NCI-H2081 (cell line): ENCODE data around the gene DSC3.

Experiments
- DNase-seq, 2 experiments: peaks; one replicate each; lab custom pipeline; 2025; lab: John Stamatoyannopoulos, UW

Gene DSC3

DNA sequence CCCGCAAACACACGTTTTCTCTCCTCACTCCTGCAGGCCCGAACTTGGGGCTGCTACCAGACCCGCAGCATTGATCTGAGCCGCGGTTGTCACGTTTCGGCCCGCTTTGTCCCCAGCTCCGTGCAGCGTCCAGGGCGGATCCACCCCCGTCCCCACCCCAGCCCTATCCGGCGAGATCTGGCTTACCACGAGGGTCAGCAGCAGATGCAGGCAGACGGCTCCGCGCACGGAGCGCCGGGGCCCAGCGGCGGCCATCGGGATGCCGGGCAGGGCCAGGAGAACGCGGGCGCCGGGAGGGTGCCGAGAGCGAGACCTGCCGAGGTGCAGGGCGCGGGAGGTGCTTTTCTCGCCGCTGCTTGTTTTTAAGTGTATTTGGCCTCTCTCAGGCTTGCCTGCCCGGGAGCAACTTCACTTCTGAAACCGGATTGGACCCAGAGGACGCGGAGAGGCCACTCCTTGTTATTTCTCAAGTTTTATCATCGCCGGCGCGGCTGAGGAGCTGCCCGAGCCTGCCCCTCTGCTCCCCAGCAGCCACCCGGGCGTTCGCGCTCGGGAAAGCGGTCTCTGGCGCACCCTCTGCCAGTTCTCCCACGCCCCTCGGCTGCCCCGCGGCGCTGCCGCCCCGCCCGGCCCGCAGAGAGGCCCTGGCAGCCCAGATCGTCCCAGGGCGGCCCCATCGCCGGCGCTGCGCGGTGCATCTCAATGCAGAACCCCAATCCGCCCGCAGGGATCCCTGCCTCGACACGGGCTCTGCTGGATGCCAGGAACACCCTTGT lies at the start of gene DSC3:
TSS of gene DSC3 (minus strand) at position 337 of the 776 bp plus-strand sequence. CDS start at position 255, 82 bp downstream.
- peak; percentile 19 for DNase-seq

DNA sequence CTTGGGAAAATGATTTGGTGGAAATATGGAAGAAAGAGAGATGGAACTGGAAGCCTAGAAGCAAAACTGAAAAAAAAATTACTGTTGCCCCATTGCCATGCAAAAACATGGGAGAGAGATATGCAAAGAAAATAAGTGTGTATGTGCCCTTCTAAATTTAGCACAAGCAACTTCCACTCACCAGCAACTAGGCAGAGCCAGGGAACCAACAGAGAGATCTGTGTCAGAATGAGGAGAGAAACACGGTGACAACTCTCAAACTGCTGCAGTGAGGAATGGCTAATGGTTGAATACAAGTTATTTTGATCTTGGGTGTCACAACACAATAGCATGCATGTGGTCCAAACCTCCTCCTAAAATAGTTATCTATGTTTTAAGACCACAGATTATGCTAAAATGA lies 48.8 kb upstream of the DSC3 start:
- no peak for DNase-seq

DNA sequence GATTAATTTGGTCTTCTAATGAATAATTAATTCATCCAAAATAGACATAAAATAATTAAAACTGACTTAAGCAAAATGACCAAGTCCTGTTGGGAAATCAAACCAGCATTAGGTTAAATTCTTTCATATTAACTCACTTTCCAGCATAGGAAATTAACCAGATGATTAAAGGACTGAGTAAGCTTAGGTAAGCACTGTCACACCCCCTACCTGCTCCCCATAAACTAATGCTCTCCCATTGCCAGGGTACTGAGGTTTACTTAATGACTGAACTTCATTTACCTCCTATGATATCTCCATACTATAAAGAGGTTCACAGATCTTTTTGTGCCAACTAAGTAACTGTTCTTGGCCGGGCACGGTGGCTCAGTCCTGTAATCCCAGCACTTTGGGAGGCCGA lies 46.0 kb upstream of the DSC3 start:
- no peak for DNase-seq

DNA sequence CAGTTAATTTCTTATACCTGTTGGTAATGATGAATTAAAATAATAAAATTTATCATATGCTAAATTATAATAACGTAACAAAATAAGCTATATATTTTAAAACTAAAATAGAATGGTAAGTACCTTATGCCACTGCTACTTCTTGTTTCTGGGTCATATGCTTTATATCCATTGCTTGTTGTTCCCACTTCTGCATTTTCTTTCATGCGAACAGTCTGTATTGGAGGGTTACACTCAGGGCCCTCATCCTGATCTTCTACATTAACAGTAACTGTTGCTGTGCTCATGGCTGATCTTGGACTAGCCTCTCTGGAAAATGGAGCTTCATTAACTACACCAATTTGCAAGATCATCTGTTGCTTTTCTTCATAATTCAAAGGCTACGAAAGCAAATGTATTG lies 37.4 kb upstream of the DSC3 start:
- no peak for DNase-seq

DNA sequence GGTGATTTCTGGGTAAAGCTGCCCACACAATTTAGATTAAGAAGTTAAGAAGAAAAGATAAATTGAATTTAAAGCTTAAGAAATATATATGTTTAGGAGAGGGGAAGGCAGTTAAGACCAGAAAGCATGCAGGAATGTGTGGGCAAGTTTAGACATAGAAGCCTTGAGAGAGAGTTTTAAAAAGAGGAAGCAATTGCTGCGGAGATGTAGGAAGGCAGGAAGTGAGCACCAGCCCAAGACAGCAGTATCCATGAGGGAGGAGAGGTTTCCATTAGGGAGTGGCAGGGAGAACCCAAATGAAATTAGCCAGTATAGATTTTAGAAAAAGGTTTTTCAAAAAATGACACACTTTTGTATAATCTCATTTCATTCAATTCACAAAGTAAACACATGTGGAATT lies 35.3 kb upstream of the DSC3 start:
- DNase-seq, result no peak

DNA sequence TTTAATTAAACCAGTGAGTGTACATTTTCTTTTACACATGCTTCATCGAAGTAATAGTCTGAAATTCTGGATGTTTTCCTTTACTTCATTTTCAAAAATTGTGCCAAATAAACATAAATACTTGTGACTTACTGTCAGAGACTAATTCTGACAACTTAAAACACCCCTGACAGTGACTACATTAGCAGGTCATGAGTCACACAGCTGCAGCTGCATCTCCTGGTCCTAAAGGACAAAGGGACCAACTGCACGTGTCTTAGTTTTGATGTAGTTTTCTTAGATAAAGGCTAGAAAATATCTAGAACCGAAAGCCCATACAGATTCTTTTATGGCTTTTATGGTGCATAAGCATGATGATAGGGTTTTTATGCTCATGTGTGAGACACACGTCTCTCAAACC lies 29.6 kb upstream of the DSC3 start:
- no peak for DNase-seq

DNA sequence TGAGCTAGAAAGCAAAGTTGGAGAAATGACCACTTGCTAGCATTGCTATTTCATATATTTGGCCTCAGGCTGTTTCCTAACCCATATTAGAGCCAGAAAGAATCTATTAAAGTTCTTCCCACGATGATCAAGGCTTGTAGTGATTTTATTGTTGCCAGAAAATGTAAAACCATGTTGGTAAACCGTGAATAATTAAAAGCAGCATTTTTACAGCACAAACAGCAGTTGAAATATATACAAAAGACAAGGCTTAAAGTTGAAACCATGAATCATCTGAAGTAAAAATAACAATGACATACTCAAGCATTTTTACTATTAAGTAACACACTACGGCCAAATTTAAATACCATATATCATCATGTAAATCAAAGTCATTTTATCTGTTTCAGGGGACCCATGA lies 27.7 kb upstream of the DSC3 start:
- no peak for DNase-seq

DNA sequence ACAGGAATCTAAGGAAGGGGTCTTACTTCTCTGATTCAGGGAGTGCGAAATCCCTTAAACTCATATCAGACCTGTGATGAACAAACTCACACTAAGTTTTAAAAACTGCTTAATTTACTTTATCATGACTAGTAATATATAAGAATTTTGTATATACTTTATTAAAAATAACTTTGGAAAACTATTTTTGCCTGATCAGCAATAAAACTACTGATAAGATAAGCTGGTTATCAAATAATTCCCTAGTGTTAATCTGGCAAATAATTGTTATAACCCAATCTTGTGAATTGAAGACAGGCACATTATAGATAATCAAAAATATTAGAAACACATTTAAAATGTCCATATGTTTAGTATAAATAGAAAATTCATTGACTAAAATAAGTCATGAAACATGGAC lies 23.7 kb upstream of the DSC3 start:
- no peak for DNase-seq

DNA sequence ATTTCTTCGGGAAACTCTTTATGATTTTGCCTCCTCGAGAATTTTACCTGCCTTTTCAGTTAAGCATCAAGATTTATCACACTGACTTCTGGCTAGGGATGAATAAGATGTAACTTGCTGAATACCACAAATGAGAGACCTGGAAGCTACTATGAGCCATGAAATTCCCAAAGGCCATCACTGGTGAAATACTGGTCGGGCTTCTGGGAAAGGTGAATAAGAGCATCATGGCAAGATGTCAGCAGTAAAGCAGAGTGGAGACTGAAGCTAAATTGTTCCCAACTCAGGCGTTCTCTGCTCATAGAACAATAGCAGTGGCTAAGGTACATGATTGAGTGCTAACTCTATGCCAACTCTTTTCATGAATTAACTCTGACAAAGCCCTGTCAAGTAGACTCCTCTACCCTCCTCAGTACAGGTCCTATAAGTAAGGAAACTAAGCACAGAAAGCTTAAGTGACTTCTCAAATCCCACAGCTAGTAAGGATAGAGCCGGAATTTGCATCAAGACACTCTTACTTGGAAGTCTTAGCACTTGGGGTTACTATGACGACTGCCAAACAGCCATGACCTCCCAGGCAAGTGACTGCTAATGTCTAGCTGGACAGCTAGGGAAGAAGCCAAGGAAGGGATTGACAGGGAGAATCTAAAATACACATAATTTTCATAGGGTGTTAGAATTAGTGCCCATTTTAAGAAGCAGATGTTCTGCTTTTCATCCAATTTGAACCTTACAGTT lies 22.7 kb upstream of the DSC3 start:
- DNase-seq, result no peak

DNA sequence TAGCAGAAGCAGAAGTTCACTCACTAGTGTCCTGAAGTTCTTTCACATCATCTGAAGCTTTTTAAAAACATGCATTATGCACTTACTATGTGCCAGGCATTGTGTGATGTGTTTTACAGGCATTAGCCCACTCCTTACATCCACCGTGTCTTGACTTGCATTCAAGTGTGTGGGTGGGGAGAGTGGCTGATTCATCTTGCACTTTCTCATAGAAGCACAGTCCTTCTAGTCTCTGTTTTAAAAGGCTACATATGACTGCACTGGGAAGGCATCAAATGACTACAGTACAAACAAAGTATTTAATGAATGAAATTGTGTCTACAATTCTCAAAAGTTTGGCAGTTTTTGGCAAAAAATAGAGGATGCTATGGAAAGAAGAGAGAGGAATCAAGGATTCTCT lies 21.6 kb upstream of the DSC3 start:
- DNase-seq, result no peak

DNA sequence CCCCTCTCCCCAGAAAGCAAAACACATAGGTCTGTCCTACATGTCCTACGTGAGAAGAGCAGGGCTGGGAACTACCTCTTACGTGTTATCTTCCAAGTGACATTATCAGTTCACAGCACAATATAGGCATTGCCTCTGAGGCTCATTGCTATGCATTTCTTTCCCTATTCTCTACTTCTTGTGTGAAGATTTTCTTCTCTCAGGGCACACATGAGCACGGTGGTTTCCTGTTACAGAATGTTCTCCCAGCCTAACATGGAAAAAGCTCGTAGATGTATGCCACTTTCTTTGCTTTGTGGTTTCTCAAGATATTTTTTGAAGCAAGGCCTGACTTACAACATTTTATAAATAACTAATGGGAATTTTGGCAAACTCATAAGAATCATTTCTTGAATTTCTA lies 19.4 kb upstream of the DSC3 start:
- no peak for DNase-seq

DNA sequence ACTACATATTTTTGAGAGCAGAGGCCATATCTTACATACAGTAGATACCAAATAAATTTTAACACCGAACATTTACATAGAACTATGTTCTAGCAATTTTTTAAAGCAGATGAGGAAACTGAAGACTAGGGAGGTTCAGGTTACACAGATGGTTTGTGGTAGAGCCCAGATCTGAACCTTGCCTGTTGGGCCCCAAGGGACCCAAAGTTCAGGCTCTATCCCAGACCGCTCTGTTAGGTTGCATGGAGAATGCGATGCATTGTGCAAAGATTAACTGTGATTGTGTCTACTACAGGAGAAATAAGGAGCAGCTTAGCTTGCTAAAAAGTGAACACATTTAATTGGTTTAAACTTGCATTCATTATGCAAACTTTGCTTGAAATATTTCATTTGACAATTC lies 16.4 kb upstream of the DSC3 start:
- no peak for DNase-seq

DNA sequence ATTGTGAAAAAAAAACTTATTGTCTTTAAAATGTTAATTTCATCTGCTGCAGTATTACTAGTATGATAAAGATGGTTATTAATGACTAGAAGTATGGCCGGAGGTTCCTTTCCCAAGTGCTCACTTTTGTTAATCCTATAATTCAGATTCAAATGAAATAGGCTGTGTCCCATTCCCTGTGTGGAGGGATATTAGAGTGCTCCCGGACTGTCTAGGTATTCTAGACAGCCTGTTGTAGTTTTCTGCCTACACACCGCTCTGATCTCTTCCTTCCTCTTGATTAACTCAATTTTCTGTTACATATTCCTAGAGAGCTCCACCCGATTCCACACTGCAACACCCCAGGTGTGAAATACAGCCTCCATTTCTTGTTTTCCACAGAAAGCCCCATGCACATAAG lies 15.4 kb upstream of the DSC3 start:
- no peak for DNase-seq

DNA sequence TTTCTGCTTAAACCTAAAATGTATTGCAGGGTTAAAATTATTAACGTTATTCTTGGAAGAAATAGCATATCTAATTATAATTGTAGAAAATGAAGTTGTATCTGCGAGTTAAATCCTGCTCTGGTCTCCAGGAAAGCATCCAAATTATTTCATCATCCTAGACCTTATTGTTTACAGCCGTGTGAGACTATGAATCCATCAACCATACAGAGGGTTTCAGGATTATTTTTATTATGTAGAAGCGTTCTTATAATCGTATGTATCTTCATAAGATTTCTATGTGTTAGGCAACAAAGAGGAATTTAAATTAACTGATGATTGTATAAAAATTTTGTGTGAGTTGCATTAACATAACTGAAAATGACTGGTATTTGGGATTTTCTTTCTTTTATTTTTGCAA lies 14.5 kb upstream of the DSC3 start:
- no peak for DNase-seq

DNA sequence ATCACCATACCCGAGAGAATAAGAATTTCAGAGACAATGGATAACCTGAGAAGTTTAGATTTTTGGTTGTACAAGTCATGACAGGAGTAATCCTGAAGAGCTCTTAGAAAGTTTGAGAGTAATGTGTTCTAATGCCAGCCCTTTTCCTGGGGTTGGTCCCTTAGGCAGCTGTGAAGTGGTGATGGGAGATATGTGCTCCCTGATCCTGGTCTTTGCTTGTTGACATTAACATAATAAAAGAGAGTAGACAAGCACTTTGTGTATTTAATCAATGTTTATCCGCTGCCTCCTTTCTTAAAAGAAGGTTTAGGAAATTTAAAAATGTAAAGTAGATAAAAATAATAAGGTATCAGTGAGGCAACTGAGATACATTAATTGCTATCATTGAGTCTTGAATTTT lies 13.8 kb upstream of the DSC3 start:
- DNase-seq, result no peak

DNA sequence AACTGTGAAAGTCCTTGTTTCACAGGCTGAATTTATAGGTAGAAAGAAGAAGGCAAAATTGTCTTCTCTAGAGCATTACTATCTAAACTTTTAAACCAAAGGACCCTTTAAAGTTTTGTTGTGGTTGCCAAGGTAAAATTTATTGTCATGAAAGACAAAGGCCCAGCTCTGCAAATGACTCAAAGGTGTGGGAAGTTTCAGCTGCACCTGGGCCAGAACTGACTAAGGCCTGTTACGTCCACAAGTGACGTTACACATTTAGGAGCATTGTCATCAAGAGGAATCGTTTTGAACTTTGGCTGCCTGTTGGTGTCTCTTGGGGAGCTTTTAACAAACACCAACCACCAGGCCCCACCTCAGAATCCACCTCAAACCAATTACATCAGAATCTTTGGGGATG lies 8.1 kb upstream of the DSC3 start:
- no peak for DNase-seq

DNA sequence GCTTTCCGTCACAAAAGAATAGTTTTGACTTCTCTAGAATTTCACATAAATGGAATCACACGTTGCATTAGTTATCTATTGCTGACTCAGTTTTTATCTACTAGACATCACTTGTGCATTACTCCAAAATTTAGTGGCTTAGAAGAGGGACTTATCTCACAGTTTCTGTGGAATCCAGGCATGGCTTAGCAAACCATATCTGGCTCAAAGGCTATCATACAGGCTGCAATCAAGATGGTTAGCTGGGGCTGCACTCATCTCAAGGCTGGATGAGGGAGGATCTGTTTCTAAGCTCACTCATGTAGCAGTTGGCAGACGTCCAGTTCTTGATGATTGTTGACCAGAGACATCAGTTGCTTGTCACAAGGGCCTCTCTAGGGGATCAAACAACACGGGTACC lies 6.6 kb upstream of the DSC3 start:
- DNase-seq, result peak; percentile 4 to 34

DNA sequence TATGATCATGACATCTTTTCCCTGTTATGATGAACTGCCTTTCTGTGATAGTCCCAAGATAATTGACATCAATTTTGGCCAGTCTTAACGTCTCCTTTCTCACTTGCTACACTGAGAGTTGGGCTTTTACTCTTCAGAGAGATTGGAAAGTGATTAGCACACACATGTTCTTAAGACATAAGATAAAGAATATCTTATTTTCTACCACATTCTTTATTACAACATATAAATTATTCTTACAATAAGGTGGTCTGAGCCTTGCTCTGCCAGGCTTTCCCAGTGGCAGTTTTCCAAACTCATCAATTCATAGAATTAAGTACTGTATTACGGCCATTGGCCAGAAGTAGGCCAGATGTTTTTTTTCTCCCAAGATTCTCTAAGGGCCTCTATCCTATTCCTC lies 5.7 kb upstream of the DSC3 start:
- DNase-seq, result no peak

DNA sequence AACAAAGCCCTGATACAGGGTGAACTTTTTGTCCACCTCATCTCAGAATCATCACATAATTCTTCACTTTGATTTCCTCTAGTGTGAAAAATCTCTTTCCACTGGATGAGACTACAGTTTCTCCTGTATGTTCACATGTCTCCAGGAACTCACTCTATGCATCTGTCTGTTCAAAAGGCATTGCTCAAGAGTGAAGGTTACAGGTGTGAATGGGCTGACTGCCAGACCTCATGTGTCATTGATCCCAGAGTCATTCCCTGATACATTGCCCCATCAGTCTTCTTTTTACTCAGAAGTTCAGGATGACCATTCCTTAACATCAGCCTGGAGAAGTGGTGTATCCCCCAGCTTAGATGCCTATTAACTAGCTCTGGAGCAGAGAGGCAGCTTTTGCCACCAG lies 4.4 kb upstream of the DSC3 start:
- no peak for DNase-seq

DNA sequence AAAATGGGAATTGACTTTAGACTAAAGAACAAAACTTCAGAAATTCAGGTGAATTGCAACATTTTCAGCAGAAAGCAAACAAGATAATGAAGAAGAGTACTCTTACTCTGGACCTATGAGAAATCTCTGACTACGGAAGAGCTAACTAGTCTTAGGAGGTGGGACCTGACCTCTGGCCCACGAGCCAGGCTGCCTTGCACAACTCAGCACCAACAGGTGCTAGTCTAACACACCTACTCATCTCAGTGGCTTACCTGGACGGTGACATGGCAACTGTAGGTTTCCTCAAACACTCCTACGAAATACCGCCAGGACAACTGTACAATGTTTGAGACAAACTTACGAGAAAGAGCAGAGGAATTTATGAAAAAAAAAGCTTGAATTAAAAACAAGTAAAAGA lies 3.1 kb upstream of the DSC3 start:
- no peak for DNase-seq

DNA sequence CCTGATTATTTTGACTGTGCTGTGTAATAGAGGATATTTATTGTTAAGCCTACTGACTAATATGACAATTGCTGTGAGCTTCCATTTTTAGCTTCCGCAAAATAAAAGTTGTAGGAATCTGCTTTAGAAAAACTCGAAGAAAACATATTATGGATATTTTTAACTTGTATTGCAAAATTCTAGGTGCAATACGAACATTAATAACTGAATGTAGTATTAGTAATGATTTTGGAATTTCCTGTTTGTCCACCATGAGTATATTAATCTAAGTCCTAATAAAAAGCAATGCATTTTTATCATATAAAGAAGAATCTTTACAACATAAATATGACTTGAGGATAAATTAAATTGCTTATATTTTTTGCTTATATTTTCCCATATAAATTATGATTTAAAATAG lies 2.4 kb upstream of the DSC3 start:
- no peak for DNase-seq

DNA sequence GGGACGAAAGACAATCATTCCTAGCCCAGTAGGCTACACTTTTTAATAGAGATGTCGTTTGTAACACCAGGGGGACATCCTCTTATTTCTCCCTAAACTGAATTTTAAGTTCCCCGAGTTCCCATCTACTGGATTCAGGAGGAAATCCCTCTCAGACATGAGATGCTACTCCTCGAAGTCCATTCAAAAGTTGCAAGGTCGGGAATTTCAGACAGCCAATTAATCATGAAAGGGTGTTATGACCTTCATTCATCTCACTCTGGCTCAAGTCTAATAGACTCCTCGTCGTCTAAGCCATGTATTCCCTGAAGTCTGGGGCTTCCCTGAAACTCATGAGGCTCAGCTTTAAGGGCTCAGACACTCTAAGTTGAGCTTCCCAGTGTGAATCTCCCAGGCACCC lies 1.2 kb upstream of the DSC3 start:
- DNase-seq, result no peak

DNA sequence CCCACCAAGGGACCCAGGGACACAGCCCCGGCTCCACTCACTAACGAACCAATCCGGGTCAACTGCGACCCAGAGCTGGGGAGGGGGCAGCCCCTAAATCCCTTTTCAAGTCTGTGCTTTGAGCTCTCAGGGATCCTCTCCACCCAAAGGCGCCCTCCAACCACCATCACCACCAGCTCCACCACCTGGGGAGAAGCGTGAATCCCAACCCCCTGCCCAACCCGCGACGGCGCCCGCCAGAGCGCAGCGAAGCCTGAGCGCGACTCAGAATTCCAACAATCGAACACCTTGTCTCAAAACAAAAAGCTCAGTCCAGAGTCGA lies 497 bp downstream of the DSC3 start:
- no peak for DNase-seq
